C4-2B (cell line): Measurements from ENCODE around the gene EXOC7.
A peak's percentile ranks its signal among the peaks of the same experiment; 100 is the strongest.

Experiments
- H3K27ac ChIP-seq: fragments of 450-650 bp; 2 replicates; pipeline ENCODE4 v1.5.1; 2017
- CTCF ChIP-seq: fragments of 450-650 bp; conservative IDR thresholded peaks from 2 replicates; pipeline ENCODE4 v1.5.1; 2017; ENCODE audit warnings: mild to moderate bottlenecking
- ZFX ChIP-seq: fragments of 450-650 bp; IDR thresholded peaks from 2 replicates; pipeline ENCODE4 v1.6.1; 2017

EXOC7 gene

GRCh38 chr17:76148015-76148326 is 44.4 kb upstream of the EXOC7 start:
- H3K27ac ChIP-seq = no peak overlapping the region
- TF ChIP-seq CTCF (peak; percentile 52; the same call in 1 of the 2 replicates), ZFX (no peak)

GRCh38 chr17:76147211-76148014 is 43.8 kb upstream of the EXOC7 start:
- TF ChIP-seq ZFX (no peak), CTCF (peak; percentile 76)
- no peak overlapping the region for H3K27ac ChIP-seq

- no peak for TF ChIP-seq ZFX
- no peak for TF ChIP-seq CTCF
- no peak overlapping the region for H3K27ac ChIP-seq
Measured at GRCh38 chr17:76146053-76146851, 42.7 kb upstream of the EXOC7 start.

GRCh38 chr17:76145231-76146052 is 41.9 kb upstream of the EXOC7 start:
- no peak for TF ChIP-seq ZFX
- no peak for TF ChIP-seq CTCF
- no peak overlapping the region for H3K27ac ChIP-seq

GRCh38 chr17:76142585-76143041 is 39.0 kb upstream of the EXOC7 start:
- H3K27ac ChIP-seq = no peak overlapping the region
- TF ChIP-seq CTCF = no peak
- no peak for TF ChIP-seq ZFX

- no peak overlapping the region; the same call in 1 of the 2 replicates for H3K27ac ChIP-seq
- TF ChIP-seq ZFX = no peak
- TF ChIP-seq CTCF = no peak
Measured at GRCh38 chr17:76142039-76142584, 38.5 kb upstream of the EXOC7 start.
